Loucy (cell line): Measurements from ENCODE around the gene TESPA1.

Experiments used
- CTCF ChIP-seq: fragments of 200-600 bp; sonication (generic); conservative IDR thresholded peaks from 2 replicates; pipeline ENCODE4 v1.5.1; 2014; ENCODE audit warnings: mild to moderate bottlenecking, antibody characterized with exemption, low read length
- EZH2phosphoT487 ChIP-seq: fragments of 200-600 bp; IDR thresholded peaks from 2 replicates; pipeline ENCODE4 v1.6.1; 2018; ENCODE audit warnings: antibody characterized with exemption, mild to moderate bottlenecking, moderate library complexity, borderline replicate concordance

GRCh38 chr12:54981796-54982195 is 2.8 kb downstream of the TESPA1 start:
- TF ChIP-seq CTCF = no peak
- no peak for TF ChIP-seq EZH2phosphoT487
